Neural progenitor cell (in vitro differentiated cells): ENCODE results near the gene OOSP3.
"Not testable (repeated sequence)": the region's sequence is repeated elsewhere in the genome, so short reads cannot be mapped to it uniquely, and the experiment has no call there.

ENCODE experiments used
- CTCF ChIP-seq: fragments of 200-600 bp; sonication (generic); IDR thresholded peaks from 2 replicates; pipeline ENCODE4 v1.5.1; 2017; ENCODE audit warnings: antibody characterized with exemption, mild to moderate bottlenecking
- EZH2 ChIP-seq: fragments of 200-600 bp; sonication (generic); IDR thresholded peaks from 2 replicates; pipeline ENCODE4 v1.6.1; 2017; ENCODE audit warnings: antibody characterized with exemption, mild to moderate bottlenecking, moderate library complexity
- EZH2phosphoT487 ChIP-seq: fragments of 200-600 bp; sonication (generic); IDR thresholded peaks from 2 replicates; pipeline ENCODE4 v1.6.1; 2017; ENCODE audit warnings: antibody characterized with exemption

- TF ChIP-seq CTCF, EZH2, EZH2phosphoT487: not testable (repeated sequence)
Measured at GRCh38 chr11:59849551-59849950, 29.0 kb upstream of the OOSP3 start.
